Lower lobe of right lung (tissue), 2 donors: ENCODE results near the gene DCX. TPM values are rescaled to one million over a fixed set of nuclear protein-coding genes. Genes with fewer than 3 reads are reported as not detected.

Experiments
- ATAC-seq, 2 donors: fragments of 200-7000 bp; cut with Tn5 transposase; one replicate each; pipeline ENCODE4 v1.9.1; 2020 to 2022; ENCODE audit warnings: mild to moderate bottlenecking in 2 of 2, moderate library complexity in 2 of 2
- DNase-seq: peaks from one replicate; pipeline ENCODE4 v3.0.0-alpha.2; 2020
- H3K27ac ChIP-seq: fragments of 200-600 bp; one replicate; pipeline ENCODE4 v1.8.0; 2022
- H3K27me3 ChIP-seq: fragments of 200-600 bp; one replicate; pipeline ENCODE4 v1.8.0; 2022; ENCODE audit warnings: low read depth
- H3K36me3 ChIP-seq: fragments of 200-600 bp; one replicate; pipeline ENCODE4 v1.8.0; 2022; ENCODE audit warnings: mild to moderate bottlenecking
- H3K4me1 ChIP-seq: fragments of 200-600 bp; one replicate; pipeline ENCODE4 v1.8.0; 2022
- H3K4me3 ChIP-seq: fragments of 200-600 bp; one replicate; pipeline ENCODE4 v1.8.0; 2022; ENCODE audit warnings: mild to moderate bottlenecking
- H3K9me3 ChIP-seq: fragments of 200-600 bp; one replicate; pipeline ENCODE4 v1.8.0; 2022
- intact Hi-C: fragments of 100-400 bp; cut with DNase I; formaldehyde crosslinking; loops from one replicate; pipeline ENCODE4 v1.11.0; 2022
- total RNA-seq: library from RNA; stranded (reverse); fragmentation: NEBNext Ultra II Directional; extraction: Animal tissue kit (Norgen Biotek cat#: 25700); gene quantifications from one replicate; pipeline ENCODE4 v1.2.1, GENCODE V29; 2021
- TF ChIP-seq, protein P1 (sequence below): fragments of 200-600 bp; IDR thresholded peaks from one replicate; pipeline ENCODE4 v1.8.0; 2022; ENCODE audit warnings: antibody characterized with exemption, mild to moderate bottlenecking
- donor health status: DM: no; HTN: yes; CAD: no; lungs with severe emphysema.

The DCX gene
- total RNA-seq, 1 donor from 2014 or later, result not detected

DNA sequence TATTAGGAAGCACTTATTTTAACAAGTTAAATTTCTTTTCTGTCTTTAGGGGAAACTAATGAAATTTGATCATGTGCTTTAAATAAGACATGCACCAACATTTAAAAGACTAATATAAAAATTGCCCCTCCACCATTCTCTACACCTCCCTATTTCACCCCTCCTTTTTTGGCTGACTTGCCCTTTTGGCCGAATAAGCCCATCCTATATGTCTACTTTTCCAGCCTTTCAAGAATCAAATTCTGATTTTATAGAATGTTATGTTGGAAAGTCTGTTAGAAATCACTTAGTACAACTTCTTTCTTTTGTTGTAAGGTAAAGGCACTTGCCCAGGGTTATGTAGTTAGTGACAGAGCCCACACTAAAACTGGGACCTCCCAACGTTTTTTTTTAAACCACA lies 143.5 kb downstream of the DCX start:
- H3K27me3 ChIP-seq, result no peaks in the 10 kb centered on the region

DNA sequence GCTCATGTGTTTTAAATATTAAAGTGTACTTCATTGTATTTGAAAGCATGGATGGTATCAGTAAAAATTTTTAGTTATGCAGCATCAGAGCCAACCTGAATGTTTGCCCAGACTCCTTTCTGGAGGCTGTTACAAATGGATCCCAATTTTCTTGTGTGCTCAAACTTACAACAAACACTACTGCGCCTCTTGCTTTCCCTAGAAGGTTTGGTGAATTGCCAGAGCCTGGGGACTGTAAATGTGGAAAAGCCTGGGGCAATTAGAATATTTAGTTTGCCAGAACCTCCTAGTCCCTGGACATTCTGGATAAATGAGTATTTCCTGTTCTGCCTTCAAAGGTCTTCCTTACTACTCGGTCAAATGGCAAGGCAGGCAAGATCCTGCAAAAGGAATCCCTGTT lies 146.5 kb downstream of the DCX start:
- H3K4me1 ChIP-seq, result no peaks in the 10 kb centered on the region
- TF ChIP-seq, protein P1, sequence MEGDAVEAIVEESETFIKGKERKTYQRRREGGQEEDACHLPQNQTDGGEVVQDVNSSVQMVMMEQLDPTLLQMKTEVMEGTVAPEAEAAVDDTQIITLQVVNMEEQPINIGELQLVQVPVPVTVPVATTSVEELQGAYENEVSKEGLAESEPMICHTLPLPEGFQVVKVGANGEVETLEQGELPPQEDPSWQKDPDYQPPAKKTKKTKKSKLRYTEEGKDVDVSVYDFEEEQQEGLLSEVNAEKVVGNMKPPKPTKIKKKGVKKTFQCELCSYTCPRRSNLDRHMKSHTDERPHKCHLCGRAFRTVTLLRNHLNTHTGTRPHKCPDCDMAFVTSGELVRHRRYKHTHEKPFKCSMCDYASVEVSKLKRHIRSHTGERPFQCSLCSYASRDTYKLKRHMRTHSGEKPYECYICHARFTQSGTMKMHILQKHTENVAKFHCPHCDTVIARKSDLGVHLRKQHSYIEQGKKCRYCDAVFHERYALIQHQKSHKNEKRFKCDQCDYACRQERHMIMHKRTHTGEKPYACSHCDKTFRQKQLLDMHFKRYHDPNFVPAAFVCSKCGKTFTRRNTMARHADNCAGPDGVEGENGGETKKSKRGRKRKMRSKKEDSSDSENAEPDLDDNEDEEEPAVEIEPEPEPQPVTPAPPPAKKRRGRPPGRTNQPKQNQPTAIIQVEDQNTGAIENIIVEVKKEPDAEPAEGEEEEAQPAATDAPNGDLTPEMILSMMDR, result no peak
- intact Hi-C loops, result no loop called here
- H3K4me3 ChIP-seq, result no peak overlapping the region
- no peak overlapping the region for H3K27ac ChIP-seq
- DNase-seq (no peak), ATAC-seq (no peak)
- H3K27me3 ChIP-seq, result no peaks in the 10 kb centered on the region
- H3K36me3 ChIP-seq, result no peaks in the 10 kb centered on the region
- H3K9me3 ChIP-seq, result no peaks in the 10 kb centered on the region

More for the DNA sequence above, 143.5 kb downstream of the DCX start:
- no peak for ATAC-seq
- no peaks in the 10 kb centered on the region for H3K4me1 ChIP-seq
- no peak overlapping the region for H3K27ac ChIP-seq
- no peaks in the 10 kb centered on the region for H3K9me3 ChIP-seq
- H3K36me3 ChIP-seq, result no peaks in the 10 kb centered on the region
- H3K4me3 ChIP-seq, result no peak overlapping the region
- intact Hi-C loops, result no loop called here
- TF ChIP-seq, protein P1, result no peak
- no peak for DNase-seq

DNA sequence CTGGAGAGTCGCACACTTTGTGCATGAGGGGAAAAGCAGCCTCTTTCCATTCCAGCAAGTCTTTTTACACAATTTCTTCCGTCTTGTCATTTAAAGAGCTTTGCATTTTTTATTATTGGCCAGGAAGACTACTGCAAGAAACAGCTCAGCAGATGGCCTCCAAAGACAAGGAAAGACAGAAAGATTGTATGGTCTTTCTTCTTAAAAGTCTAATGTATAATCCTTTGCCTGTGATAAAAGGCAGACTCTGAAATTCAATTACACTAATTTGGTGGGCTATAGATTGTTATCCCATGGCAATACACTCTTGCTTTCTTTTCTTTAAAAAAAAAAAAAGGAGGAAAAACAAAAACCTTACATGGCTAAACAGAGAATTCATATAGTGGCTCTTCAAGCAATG lies 147.6 kb downstream of the DCX start:
- no peaks in the 10 kb centered on the region for H3K4me1 ChIP-seq
- no peak overlapping the region for H3K27ac ChIP-seq
- no peaks in the 10 kb centered on the region for H3K36me3 ChIP-seq
- H3K4me3 ChIP-seq, result no peak overlapping the region
- intact Hi-C loops, result no loop called here
- TF ChIP-seq, protein P1, result no peak
- no peak for DNase-seq
- no peaks in the 10 kb centered on the region for H3K27me3 ChIP-seq
- no peak for ATAC-seq
- H3K9me3 ChIP-seq, result no peaks in the 10 kb centered on the region

DNA sequence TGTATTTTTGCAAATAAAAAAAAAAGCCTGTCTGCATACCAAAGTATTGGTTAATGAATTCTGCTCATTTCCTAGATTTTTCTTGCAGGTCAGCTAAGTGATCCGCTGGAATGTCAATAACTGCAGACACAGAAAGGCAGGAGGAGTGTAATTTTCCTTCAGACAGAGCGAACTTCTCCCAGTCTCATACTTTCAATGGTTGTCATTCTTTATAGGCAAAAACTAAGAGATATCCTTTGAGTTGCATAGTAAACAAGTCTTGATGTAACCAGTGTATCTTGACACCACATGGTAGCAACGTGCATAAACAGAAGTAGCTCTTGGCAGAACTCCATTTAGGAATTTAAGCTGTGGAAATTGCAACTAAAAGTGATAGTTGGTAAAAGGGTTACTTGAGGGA lies 149.9 kb downstream of the DCX start:
- DNase-seq (no peak), ATAC-seq (no peak)
- Histone ChIP-seq H3K4me3 (no peak overlapping the region), H3K4me1 (no peaks in the 10 kb centered on the region), H3K36me3 (no peaks in the 10 kb centered on the region), H3K27ac (no peak overlapping the region), H3K9me3 (no peaks in the 10 kb centered on the region), H3K27me3 (no peaks in the 10 kb centered on the region)
- TF ChIP-seq, protein P1, result no peak
- intact Hi-C loops, result no loop called here

DNA sequence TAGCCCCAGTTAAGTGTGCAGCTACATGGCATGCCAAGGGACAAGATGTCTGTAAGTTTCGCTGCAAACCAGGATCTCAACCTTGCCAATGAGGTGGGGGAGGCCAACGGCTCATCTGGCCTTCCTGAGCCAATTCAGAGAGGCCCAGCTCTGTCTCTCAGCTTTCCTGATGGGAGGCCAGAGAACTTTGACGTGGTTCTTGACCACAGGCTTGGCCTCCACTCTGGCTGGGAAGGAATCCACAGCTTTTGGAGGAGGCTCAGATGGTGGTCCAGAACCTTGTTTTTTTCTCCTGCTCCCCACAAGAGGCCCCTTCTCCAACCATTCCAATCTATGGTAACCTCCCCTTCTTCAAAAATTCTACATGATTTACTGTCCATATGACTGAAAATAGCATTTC lies 151.5 kb downstream of the DCX start:
- H3K27ac ChIP-seq, result no peak overlapping the region

More for the DNA sequence above, 151.5 kb downstream of the DCX start:
- intact Hi-C loops, result no loop called here
- no peak for ATAC-seq
- H3K27me3 ChIP-seq, result no peaks in the 10 kb centered on the region
- no peaks in the 10 kb centered on the region for H3K36me3 ChIP-seq
- no peak for DNase-seq
- TF ChIP-seq, protein P1, result no peak
- no peak overlapping the region for H3K4me3 ChIP-seq
- H3K9me3 ChIP-seq, result no peaks in the 10 kb centered on the region
- H3K4me1 ChIP-seq, result no peaks in the 10 kb centered on the region
